ENCODE data around the gene CFAP20DC.

- TF ChIP-seq CTCF (IDR thresholded peaks at IDR 0.05; ENCODE audit: insufficient read depth, low read depth, low read length) (no peak), EZH2 (IDR thresholded peaks at IDR 0.05; ENCODE audit: insufficient read depth, low read length) (no peak)
Measured at GRCh38 chr3:58751235-58751634, 298.6 kb downstream of the CFAP20DC start.
